Body of pancreas (tissue), 4 donors: Measurements from ENCODE around the gene PDE10A. TPM values are rescaled to one million over a fixed set of nuclear protein-coding genes. Genes with fewer than 3 reads are reported as not detected.

Source experiments
- ATAC-seq: fragments of 150-250 bp; one replicate; pipeline ENCODE4 v1.9.1; 2016
- DNase-seq, 4 donors: peaks; one replicate each; pipeline ENCODE4 v3.0.0-alpha.2; 2019
- H3K27ac ChIP-seq, 4 donors: fragments of 200-600 bp; sonication (generic); 1 replicate in 3 of 4; 2 replicates in 1 of 4; pipeline versions ENCODE4 v1.5.1 to v1.6.1; 2016 to 2019; ENCODE audit warnings: mild to moderate bottlenecking in 1 of 4, mixed read lengths in 1 of 4, moderate library complexity in 1 of 4
- H3K27me3 ChIP-seq, 2 donors: fragments of 200-600 bp; sonication (generic); one replicate each; pipeline ENCODE4 v1.6.0; 2016; ENCODE audit warnings: mild to moderate bottlenecking in 1 of 2
- H3K36me3 ChIP-seq, 2 donors: fragments of 200-600 bp; sonication (generic); replicated peaks in 1 of 2; 2 replicates each; pipeline ENCODE4 v1.5.1; 2016; ENCODE audit warnings: low read depth in 2 of 2; ENCODE audit not compliant: insufficient read depth in 1 of 2
- H3K4me1 ChIP-seq: fragments of 200-600 bp; sonication (generic); one replicate; pipeline ENCODE4 v1.6.0; 2016
- H3K4me3 ChIP-seq, 2 donors: fragments of 200-600 bp; sonication (generic); 1 replicate in 1 of 2; 2 replicates in 1 of 2; pipeline ENCODE4 v1.5.1; 2016 to 2019
- H3K9me3 ChIP-seq, 3 donors: fragments of 200-600 bp; sonication (generic); 1 replicate in 2 of 3; 2 replicates in 1 of 3; pipeline ENCODE4 v1.5.1; 2016
- POLR2A ChIP-seq, 3 donors: fragments of 450-650 bp; IDR thresholded peaks; one replicate each; pipeline ENCODE4 v1.6.1; 2016; ENCODE audit warnings: antibody characterized with exemption in 3 of 3, mild to moderate bottlenecking in 2 of 3
- WGBS, 2 donors: methylation state at CpG; one replicate each; pipeline ENCODE4 v1.1.5; 2017; 5-methylcytosine and 5-hydroxymethylcytosine counted together
- intact Hi-C: fragments of 100-400 bp; cut with DNase I; formaldehyde crosslinking; loops from one replicate; pipeline ENCODE4 v1.15.1; 2023
- total RNA-seq, 2 donors: library from RNA; depleted of rRNA; stranded (reverse); fragments of >200 nt; gene quantifications; one replicate each; pipeline ENCODE4 v1.1.0, GENCODE V29; 2016
- TF ChIP-seq, protein P1 (sequence below), 7 experiments: fragments of 450-650 bp in 4 of 7; fragments of 200-600 bp in 3 of 7; sonication (generic) in 3 of 7; IDR thresholded peaks; one replicate each; pipeline ENCODE4 v1.5.1; 2016 to 2019; ENCODE audit warnings: antibody characterized with exemption in 7 of 7

PDE10A gene
- total RNA-seq, 2 donors from 2014 or later = 3.9 to 16.8 TPM

DNA sequence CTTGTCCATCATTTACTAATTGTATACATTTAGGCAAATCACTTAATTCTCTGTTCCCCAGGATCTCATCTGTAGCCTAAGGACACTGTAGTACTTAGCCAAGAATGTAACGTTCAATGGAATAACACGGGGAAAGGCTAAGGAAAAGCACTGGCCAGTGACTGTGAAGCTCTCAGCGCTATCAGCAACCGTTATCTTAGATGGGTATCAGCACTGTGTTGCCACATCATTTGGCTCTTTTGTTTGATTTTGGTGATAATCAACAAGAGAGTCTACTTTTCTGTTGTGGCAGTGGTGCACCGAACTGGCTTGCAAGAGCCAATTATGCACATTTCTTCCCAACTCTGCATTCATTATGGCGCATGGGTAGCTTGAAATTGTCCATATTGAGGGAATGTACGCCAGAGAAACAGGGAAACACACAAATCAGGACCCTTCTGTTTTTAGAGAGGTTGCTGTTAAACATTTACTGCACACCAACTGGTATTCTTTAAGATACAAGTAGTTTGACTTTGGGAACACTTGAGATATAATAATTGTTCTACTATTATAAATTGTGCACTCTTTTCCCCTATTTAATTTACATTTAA lies 259.9 kb downstream of the PDE10A start:
- TF ChIP-seq, protein P1, sequence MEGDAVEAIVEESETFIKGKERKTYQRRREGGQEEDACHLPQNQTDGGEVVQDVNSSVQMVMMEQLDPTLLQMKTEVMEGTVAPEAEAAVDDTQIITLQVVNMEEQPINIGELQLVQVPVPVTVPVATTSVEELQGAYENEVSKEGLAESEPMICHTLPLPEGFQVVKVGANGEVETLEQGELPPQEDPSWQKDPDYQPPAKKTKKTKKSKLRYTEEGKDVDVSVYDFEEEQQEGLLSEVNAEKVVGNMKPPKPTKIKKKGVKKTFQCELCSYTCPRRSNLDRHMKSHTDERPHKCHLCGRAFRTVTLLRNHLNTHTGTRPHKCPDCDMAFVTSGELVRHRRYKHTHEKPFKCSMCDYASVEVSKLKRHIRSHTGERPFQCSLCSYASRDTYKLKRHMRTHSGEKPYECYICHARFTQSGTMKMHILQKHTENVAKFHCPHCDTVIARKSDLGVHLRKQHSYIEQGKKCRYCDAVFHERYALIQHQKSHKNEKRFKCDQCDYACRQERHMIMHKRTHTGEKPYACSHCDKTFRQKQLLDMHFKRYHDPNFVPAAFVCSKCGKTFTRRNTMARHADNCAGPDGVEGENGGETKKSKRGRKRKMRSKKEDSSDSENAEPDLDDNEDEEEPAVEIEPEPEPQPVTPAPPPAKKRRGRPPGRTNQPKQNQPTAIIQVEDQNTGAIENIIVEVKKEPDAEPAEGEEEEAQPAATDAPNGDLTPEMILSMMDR (IDR thresholded peaks at IDR 0.05) = no peak
- TF ChIP-seq POLR2A (IDR thresholded peaks at IDR 0.05) = no peak
- Histone ChIP-seq H3K9me3 (no peaks in the 10 kb centered on the region), H3K27ac (no peak overlapping the region), H3K27me3 (no peaks in the 10 kb centered on the region), H3K36me3 (no peaks in the 10 kb centered on the region), H3K4me3 (no peak overlapping the region), H3K4me1 (no peaks in the 10 kb centered on the region)
- intact Hi-C loops = no loop called here
- no peak for DNase-seq
- ATAC-seq = no peak
- WGBS, 2 donors = 69 to 81% methylated on average over 7 of the region's 7 CpGs

DNA sequence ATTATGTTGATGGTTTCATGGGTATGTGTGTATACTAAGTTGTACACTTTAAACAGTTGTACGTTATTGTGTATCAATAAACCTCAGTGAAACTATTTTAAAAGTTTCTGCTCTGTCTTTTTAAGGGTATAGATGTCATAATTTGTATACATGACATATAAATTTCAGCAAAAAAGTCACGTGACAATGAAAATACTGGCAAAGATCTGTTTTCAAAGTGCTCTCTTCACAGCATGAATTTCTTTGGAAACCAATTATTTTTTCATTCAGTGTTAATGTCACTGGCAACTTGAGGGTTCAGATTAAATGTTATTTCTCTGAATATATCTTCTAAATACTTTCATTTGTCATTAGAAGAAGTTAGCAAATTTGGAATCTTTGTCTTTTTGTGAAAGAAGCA lies 261.9 kb downstream of the PDE10A start:
- no peaks in the 10 kb centered on the region for H3K4me1 ChIP-seq
- H3K9me3 ChIP-seq = no peaks in the 10 kb centered on the region
- DNase-seq = no peak
- no peaks in the 10 kb centered on the region for H3K27me3 ChIP-seq
- H3K27ac ChIP-seq = no peak overlapping the region
- 42 to 47% methylated on average over 2 of the region's 2 CpGs for WGBS, 2 donors
- intact Hi-C loops = no loop called here
- ATAC-seq = no peak
- no peak for TF ChIP-seq POLR2A (IDR thresholded peaks at IDR 0.05)
- TF ChIP-seq, protein P1 (IDR thresholded peaks at IDR 0.05) = no peak
- no peak overlapping the region for H3K4me3 ChIP-seq
- no peaks in the 10 kb centered on the region for H3K36me3 ChIP-seq

DNA sequence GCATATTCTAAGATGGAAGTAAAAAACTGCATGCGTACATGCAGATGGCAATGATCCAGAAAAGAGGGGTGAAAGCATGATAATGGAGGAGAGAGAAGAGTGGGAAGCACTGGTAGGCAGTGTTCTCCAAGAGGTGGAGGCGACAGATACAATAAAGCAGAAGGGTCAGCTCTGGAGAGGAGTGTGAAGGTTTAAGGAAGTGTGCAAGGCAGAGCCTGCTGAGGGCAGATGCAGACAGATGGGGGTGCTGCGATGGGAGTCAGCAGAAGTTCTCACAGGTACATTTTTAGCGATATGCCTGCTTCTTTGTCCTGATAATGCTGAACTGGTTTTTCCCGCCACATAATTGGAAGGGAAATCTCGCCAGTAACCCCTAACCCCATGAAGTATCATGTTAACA lies 272.6 kb downstream of the PDE10A start:
- ATAC-seq (no peak), DNase-seq (no peak)
- H3K4me3 ChIP-seq = no peak overlapping the region
- no peaks in the 10 kb centered on the region for H3K4me1 ChIP-seq
- intact Hi-C loops = no loop called here
- no peaks in the 10 kb centered on the region for H3K27me3 ChIP-seq
- 66 to 71% methylated on average over 6 of the region's 6 CpGs for WGBS, 2 donors
- no peaks in the 10 kb centered on the region for H3K36me3 ChIP-seq
- no peak overlapping the region for H3K27ac ChIP-seq
- H3K9me3 ChIP-seq = no peaks in the 10 kb centered on the region
- TF ChIP-seq, protein P1 (IDR thresholded peaks at IDR 0.05) = no peak
- no peak for TF ChIP-seq POLR2A (IDR thresholded peaks at IDR 0.05)

- Histone ChIP-seq H3K36me3 (no peaks in the 10 kb centered on the region), H3K4me1 (no peaks in the 10 kb centered on the region), H3K9me3 (no peaks in the 10 kb centered on the region), H3K4me3 (no peak overlapping the region), H3K27ac (no peak overlapping the region), H3K27me3 (no peaks in the 10 kb centered on the region)
- intact Hi-C loops = no loop called here
- TF ChIP-seq, protein P1 (IDR thresholded peaks at IDR 0.05) = no peak
- TF ChIP-seq POLR2A (IDR thresholded peaks at IDR 0.05) = no peak
- WGBS, 2 donors = 25 to 52% methylated on average over 3 of the region's 3 CpGs
- ATAC-seq = no peak
- no peak for DNase-seq
These were observed 273.5 kb downstream of the PDE10A start for GRCh38 chr6:165389534-165389933.

DNA sequence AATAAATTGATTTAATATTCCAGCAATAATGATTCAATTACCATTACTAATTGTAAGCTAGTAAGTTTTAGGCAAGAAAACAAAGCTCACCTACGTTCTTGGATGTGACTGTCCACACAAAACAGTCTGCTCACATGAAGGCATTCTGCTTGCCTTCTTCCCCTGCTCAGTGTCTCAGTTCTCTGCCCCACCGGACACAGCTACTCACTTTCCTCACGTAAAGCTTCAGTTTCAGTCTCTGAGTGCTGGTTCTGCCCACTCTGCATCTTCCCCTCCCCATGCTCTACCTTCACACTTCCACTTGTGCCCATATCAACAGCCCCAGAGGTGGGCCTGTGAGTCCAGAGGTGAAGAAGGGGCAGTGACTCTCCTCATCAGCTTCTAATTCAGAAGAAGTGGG lies 279.7 kb downstream of the PDE10A start:
- no peak overlapping the region for H3K4me3 ChIP-seq
- H3K9me3 ChIP-seq = no peaks in the 10 kb centered on the region
- no peaks in the 10 kb centered on the region for H3K4me1 ChIP-seq
- ATAC-seq (no peak), DNase-seq (no peak)
- H3K27ac ChIP-seq = no peak overlapping the region
- no peaks in the 10 kb centered on the region for H3K36me3 ChIP-seq
- no peak for TF ChIP-seq POLR2A (IDR thresholded peaks at IDR 0.05)
- TF ChIP-seq, protein P1 (IDR thresholded peaks at IDR 0.05) = no peak
- 49 to 66% methylated on average over 3 of the region's 3 CpGs for WGBS, 2 donors
- intact Hi-C loops = no loop called here
- H3K27me3 ChIP-seq = no peaks in the 10 kb centered on the region
